Panc1 (cell line): ENCODE data around the gene PTGFRN.

Experiments used
- POLR2AphosphoS5 ChIP-seq: IDR thresholded peaks from 2 replicates; pipeline ENCODE4 v1.6.1; 2012; ENCODE audit warnings: mild to moderate bottlenecking, low read depth, low read length, moderate library complexity
- SIN3A ChIP-seq: IDR thresholded peaks from 2 replicates; pipeline ENCODE4 v1.6.1; 2012; ENCODE audit warnings: low read depth, mild to moderate bottlenecking, low read length, moderate library complexity, borderline replicate concordance; ENCODE audit not compliant: insufficient read depth
- TCF7L2 ChIP-seq: IDR thresholded peaks from 2 replicates; pipeline ENCODE4 v1.6.1; 2011; ENCODE audit warnings: mild to moderate bottlenecking, low read depth, low read length, inconsistent platforms
- TF ChIP-seq, protein P1 (sequence below): fragments of 450-650 bp; IDR thresholded peaks from 2 replicates; pipeline ENCODE4 v1.5.1; 2017; ENCODE audit warnings: mild to moderate bottlenecking
- TF ChIP-seq, protein P2 (sequence below), 2 experiments: IDR thresholded peaks; 2 replicates each; pipeline ENCODE4 v1.6.1; 2011 to 2012; ENCODE audit warnings: low read depth in 2 of 2, control low read depth in 1 of 2, low read length in 1 of 2, mild to moderate bottlenecking in 1 of 2, moderate library complexity in 1 of 2; ENCODE audit not compliant: insufficient read depth in 1 of 2

DNA sequence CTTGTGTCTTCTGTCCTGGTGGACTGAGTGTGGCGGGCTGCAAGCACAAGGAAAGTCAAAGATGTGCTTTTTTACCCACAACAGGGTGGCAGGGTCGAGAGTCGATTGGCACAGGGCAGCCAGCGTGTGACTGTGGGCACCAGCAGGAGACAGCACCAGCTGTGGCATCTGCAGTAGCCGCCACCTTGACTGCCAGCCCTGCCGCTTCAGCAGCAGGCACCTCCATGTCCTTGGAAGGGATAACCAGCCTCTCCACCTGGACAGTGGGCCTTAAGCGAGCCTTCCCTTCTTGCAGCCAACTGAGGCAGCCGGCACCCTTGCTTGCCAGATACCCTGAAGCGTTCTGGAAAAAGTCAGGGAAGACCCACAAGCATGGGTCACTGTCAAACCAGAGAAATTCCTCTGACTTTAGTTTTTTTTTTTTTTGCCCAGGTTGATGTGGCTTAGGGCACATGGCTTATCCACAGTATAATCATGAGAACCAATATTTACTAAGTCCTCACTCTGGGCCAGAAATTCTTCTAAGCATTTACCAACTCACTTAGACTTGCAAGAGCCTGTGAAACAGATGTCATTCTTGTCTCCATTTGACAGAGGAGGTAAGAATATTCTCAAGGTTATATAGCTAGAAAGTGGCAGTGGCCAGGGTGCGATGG is 30.1 kb upstream of the PTGFRN start:
- TF ChIP-seq, protein P1, sequence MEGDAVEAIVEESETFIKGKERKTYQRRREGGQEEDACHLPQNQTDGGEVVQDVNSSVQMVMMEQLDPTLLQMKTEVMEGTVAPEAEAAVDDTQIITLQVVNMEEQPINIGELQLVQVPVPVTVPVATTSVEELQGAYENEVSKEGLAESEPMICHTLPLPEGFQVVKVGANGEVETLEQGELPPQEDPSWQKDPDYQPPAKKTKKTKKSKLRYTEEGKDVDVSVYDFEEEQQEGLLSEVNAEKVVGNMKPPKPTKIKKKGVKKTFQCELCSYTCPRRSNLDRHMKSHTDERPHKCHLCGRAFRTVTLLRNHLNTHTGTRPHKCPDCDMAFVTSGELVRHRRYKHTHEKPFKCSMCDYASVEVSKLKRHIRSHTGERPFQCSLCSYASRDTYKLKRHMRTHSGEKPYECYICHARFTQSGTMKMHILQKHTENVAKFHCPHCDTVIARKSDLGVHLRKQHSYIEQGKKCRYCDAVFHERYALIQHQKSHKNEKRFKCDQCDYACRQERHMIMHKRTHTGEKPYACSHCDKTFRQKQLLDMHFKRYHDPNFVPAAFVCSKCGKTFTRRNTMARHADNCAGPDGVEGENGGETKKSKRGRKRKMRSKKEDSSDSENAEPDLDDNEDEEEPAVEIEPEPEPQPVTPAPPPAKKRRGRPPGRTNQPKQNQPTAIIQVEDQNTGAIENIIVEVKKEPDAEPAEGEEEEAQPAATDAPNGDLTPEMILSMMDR: no peak
- TF ChIP-seq, protein P2, sequence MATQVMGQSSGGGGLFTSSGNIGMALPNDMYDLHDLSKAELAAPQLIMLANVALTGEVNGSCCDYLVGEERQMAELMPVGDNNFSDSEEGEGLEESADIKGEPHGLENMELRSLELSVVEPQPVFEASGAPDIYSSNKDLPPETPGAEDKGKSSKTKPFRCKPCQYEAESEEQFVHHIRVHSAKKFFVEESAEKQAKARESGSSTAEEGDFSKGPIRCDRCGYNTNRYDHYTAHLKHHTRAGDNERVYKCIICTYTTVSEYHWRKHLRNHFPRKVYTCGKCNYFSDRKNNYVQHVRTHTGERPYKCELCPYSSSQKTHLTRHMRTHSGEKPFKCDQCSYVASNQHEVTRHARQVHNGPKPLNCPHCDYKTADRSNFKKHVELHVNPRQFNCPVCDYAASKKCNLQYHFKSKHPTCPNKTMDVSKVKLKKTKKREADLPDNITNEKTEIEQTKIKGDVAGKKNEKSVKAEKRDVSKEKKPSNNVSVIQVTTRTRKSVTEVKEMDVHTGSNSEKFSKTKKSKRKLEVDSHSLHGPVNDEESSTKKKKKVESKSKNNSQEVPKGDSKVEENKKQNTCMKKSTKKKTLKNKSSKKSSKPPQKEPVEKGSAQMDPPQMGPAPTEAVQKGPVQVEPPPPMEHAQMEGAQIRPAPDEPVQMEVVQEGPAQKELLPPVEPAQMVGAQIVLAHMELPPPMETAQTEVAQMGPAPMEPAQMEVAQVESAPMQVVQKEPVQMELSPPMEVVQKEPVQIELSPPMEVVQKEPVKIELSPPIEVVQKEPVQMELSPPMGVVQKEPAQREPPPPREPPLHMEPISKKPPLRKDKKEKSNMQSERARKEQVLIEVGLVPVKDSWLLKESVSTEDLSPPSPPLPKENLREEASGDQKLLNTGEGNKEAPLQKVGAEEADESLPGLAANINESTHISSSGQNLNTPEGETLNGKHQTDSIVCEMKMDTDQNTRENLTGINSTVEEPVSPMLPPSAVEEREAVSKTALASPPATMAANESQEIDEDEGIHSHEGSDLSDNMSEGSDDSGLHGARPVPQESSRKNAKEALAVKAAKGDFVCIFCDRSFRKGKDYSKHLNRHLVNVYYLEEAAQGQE (IDR thresholded peaks at IDR 0.05; ENCODE audit: insufficient read depth in 1 of 2, low read depth in 2 of 2, low read length in 1 of 2): no peak
- no peak for TF ChIP-seq SIN3A
- no peak for TF ChIP-seq POLR2AphosphoS5
- no peak for TF ChIP-seq TCF7L2
